Iris pigment epithelial cell (primary cell): ENCODE results near the gene OR4F6.
A peak's percentile ranks its signal among the peaks of the same experiment; 100 is the strongest.
"Not testable (repeated sequence)": the region's sequence is repeated elsewhere in the genome, so short reads cannot be mapped to it uniquely, and the experiment has no call there.

Experiments used
- DNase-seq: peaks from one replicate; pipeline ENCODE4 v3.0.0-alpha.2; 2011; ENCODE audit warnings: low read depth

The OR4F6 gene, protein sequence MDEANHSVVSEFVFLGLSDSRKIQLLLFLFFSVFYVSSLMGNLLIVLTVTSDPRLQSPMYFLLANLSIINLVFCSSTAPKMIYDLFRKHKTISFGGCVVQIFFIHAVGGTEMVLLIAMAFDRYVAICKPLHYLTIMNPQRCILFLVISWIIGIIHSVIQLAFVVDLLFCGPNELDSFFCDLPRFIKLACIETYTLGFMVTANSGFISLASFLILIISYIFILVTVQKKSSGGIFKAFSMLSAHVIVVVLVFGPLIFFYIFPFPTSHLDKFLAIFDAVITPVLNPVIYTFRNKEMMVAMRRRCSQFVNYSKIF

DNA sequence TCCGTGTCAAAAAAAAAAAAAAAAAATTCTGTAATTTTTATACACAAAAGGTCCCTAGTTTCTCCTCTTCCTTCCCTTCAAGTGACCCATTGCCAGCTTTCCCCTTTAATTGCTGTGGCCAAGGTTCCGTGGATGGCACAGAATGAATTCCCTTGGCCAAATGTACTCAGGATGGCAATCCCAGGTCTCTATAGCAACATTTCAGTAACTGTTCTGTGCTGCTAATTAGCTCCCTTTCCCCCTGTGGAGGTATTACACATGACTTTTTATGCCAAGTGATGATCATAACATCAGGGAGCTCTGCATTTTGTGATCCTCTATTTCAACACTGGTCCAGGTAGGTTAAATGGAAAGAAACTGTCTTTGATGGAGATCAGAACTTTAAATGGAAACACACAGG lies at the start of gene OR4F6:
Gene OR4F6, plus strand, starts transcription at position 301 of the 400 bp plus-strand sequence. CDS start 2,211 bp downstream, outside the sequence.
- DNase-seq = no peak

DNA sequence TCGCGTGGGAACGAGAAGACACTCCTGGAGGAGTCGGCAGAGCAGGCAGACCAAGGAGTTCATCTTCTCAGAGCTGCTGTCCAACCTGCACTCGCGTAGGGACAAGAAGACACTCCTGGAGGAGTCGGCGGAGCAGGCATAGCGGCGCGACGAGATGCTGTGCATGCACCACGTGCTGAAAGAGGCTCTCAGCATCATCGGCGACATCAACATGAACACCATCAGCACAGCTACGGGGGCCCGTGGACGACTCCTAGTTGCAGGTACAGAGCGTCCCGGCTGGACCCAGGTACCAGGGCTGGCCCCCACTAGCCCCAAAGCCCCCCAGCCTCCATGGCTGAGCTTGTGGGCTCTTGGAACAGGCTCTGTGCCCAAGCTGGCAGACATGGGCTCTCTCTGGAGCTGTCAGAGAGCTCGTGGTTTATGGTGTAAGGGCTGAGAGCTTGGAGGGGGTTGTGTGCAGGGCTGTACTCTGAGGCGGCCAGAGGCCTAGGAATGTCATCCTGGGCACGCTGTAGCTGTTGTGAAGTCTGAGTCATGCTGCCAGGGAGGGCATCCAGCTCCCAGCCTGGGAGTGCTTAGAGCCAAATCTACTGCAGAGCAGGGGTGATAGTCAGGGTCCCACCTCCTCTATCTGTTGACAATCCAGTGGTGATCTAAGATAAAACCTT lies 38.5 kb upstream of the OR4F6 start:
- DNase-seq = not testable (repeated sequence)

DNA sequence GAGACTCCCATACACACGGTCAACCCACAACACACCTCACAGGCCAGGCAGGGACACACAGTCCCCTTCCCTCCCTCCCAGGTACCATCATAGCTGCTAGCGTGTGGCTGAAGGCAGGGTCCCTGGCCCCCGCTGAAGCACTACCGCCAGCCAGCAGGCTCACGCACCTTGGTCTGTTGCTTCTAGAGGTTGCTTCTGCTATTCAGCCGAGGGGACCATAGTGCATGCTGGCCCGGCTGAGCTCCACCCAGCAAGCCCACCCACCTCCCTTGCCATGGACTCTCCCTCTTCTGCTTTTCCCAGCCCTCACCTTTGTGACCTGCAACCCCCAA lies 38.0 kb upstream of the OR4F6 start:
- DNase-seq = not testable (repeated sequence)

DNA sequence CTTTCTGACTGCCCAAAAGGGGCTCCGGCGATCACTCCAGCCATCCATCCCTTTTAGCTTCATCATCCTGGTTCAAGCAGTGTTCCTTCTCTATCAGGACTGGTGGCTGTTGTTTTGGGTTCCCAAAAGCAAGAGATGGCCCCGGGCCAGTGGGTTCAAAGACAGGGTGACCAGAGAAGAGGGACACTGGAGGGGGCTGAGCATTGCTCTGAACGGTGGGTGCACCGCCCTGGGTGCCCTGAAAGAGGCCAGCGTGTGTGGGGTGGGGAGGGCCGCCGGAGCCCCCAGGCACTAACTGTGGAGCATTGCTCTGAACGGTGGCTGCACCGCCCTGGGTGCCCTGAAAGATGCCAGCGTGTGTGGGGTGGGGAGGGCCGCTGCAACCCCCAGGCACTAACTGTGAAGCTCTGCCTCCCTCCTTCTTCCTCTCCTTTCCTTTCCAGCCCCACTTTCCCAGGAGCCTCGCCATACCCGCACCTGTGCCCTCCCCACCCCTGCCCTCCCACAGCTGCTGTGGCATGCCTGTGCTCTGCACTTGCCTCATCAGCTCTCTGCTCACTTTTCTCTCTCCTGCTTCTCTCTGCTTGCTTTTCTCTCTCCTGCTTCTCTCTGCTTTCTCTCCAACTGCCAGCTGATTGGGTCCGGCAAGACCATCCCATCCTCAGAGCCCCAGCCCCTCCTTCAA lies 37.4 kb upstream of the OR4F6 start:
- no peak for DNase-seq

DNA sequence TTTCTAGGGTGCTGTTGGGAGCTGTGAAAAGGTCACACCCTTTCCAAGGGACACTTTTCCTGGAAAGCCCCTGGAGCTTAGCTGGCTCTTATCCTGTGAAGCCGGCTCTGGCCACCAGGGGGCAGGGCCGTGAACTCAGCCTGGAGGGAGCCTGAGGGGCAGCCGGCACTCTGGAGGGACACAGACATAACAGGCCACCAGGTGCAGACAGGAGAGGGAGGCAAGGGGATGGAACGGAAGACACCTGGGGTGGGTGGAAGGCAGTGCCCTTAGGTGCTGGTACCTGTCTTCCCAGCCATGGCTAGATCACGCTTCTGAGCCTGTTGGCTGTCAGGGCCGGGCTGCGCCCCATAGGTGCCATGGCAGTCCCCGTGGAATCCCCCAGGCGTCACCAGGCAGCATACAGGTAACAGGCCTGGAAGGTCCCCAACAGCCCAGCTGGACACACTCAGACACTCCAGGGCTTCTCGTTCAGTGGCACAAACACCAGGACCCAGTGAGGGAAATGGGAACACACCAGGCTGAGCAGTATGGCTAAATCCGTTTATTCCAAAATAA lies 36.1 kb upstream of the OR4F6 start:
- DNase-seq = not testable (repeated sequence)

DNA sequence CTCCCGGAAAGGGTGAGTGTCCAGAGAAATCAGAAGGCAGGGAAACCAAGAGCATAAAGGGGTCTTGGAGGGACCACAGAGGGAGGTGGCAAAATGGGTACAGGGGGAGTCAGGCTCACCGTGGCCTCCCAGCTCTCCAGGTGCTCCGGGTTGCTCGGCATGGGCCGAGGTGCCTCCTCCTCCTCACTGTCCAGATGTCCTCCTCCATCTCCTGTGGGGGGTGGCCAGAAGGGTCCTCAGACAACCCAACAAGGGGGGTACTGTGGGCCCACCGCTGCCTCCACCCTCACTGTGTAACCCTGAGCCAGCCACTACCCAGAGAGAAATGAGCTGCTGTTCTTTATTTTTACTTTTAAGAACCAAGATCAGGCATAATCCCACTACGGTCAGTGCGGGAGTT lies 30.4 kb upstream of the OR4F6 start:
- no peak for DNase-seq

DNA sequence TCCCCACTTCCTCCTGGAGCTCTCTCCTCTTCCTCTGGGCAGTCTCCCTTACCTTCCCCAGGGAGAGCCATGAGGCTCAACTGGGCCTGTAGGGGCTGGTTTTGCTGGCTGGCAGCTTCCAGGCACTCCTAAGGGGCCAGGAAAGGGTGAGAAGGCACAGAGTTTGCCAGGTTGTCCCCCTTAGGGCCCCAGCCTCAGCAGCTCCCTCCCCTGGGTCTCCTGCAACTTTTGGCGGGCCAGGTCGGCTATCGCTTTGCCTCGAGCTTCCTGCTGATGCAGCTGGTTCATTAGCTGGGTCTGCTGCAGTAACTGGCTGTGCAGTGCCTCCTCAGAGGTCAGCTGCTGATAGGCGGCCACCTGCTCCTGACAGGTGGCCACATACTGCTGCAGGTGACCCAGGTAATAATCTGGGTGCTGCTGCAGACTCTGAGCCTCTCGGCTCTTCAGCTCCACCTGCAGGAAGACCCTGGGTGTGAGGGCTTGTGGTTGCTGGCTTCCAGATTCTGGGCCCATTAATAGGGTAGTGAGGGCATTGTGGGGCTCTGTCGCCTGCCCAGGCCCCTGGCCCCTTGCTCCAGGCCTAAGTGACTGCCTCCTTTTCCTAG lies 29.7 kb upstream of the OR4F6 start:
- DNase-seq = no peak

DNA sequence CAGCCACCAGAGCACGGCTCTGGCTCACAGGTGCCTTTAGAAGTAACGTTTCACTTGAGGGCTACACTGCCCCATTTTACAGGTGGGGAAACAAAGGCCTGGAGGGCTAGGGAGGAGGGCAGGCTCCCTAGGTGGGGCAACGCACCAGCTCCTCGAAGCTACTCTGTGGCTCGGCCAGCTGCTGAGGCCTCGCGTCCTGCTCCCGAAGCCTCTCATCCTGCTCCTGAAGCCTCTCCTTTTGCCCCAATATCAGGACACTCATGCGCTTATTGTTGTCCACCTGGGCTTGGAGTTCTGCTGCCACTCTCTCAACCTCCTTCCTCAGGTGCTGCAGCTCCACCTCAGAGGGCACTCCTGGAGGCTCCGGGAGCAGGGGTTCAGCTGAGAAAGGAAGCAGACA lies 28.2 kb upstream of the OR4F6 start:
- DNase-seq = no peak

DNA sequence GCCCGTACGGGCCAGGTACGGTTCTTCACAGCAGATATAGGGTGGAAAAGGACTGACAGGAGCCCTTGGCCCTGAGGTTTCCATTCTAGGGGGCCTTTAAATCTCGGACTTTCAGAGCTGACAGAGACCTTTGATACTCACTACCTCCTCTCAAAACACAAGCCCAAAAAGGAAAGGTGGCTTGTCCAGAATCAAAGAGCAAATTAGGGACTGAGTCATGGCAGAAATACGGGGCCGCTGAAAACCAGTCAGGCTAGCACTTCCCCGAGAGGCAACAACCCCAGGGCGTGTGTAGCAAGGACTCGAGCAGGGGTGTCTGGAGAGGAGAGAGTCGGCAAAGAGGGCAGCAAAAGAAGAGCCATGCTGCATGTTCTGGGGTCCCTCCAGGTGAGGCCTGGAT lies 24.7 kb upstream of the OR4F6 start:
- not testable (repeated sequence) for DNase-seq

DNA sequence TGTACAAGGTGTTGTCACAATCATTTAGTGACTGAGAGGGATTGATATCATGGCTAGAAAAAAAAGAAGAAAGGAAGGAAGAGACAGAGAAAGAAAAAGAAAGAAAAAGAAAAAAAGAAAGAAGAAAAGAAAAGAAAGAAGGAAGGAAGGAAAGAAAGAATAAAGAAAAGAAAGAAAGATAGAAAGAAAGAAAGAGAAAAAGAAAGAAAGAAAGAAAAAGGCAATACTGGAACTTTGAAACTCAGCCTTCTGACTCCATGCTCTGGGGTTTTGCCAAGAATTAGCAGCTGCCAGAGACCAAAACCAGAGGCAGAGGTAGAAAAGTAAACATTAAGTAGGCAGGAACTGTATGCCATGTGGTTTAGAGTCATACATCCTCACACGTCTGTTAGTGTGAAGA lies 23.1 kb upstream of the OR4F6 start:
- DNase-seq = peak; percentile 20

DNA sequence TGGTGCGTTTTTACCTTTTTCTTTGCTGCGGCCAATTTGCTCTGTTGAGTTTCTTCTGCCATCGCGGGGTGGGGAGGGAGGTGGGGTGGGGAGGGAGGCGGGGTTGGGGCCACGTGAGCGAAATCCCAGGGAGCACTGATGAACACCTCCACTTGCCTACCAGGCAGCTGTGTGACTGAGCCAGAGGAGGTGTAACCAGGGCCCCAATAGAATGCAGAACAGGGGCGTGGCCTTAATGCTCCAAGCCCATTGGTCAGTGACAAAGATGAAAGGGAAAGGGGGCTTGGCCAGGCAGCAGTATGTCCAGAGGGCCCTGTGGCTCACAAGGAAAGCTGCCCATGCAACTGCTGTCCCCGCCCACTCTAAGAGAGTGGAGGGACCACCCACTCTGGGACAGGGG lies 21.4 kb upstream of the OR4F6 start:
- DNase-seq = no peak

DNA sequence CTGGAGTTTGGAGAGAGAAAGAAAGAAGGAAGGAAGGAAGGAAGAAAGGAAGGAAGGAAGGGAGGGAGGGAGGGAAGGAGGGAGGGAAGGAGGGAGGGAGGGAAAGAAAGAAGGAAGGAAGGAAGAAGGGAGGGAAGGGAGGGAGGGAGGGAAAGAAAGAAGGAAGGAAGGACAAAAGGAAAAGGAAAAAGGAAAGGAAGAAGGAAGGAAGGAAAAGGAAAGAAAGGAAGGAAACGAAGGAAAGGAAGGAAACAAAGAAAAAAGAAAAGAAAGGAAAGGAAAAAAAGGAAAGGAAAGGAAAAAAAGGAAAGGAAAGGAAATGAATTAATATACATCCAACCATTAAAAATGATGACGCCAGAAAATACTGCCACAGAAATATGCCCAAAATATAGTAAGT lies 18.7 kb upstream of the OR4F6 start:
- no peak for DNase-seq

DNA sequence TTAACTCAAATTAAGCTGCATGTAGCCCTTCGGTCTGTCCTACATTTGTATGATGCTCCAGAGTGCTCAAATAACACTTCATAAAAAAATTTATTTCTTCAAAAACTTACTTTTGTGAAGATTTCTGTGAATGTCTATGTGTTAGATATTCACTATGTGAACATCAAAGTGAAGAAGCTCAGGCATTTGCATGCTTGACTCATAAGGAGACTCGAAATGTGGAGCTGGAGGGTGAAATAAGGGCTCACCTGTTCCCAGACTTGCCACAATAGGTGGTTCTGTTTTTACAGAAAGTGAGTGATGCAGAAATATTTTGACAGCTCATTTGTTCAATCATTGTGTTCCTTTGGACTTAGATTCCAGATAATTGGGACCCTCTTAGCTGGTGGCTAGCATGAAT lies 16.9 kb upstream of the OR4F6 start:
- not testable (repeated sequence) for DNase-seq

DNA sequence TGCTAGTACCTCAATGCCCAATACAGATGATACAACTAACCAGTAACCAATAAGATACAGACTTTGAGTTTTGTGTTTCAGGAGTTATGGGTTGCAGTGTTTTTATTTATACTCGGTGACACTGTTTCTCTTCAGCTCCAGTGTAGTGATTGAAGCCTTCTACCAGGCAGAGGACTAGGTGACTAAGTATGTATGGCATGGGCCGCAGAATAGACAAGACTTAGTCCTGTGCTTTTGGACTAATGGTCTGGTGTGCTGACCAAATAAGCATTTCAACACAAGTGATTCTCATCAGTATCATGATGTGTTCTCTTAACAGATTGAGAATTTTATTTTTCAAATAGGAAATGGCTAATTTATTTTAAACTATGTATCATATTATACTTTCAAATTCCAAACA lies 15.3 kb upstream of the OR4F6 start:
- not testable (repeated sequence) for DNase-seq

DNA sequence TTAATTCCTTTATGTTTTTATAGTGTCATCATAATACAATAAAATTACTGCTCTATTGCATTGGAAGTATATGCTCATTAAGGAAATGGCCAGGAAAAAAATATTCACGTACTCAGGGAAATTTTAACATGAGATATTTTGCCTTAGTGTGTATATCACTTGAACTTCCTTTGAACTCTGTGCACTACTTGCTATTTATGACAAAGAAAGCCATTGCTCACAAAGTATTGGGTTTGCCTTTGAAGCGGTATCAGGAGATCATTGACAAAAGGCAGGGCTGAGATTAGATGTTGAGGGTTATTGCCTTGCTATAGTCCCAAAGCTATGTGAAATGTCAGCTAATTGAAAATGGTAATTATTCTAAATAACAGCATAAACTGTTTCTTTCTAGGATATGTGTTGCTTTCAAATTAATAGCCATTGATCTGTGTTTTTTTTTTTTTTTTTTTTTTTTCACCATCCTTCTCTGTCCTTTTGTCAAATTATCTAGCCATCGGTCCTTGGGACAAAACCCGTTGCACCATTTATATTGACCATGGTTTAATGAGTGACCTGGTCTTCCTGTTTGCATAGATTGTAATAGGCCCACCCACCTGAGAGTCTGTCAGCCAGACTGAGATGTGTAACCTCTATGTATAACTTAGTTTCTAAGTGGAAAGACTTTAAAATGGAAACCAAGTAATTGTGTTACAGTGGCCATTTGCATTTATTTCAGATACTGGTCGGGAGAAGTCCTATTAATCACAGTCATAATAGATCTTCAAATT lies 14.6 kb upstream of the OR4F6 start:
- DNase-seq = not testable (repeated sequence)

DNA sequence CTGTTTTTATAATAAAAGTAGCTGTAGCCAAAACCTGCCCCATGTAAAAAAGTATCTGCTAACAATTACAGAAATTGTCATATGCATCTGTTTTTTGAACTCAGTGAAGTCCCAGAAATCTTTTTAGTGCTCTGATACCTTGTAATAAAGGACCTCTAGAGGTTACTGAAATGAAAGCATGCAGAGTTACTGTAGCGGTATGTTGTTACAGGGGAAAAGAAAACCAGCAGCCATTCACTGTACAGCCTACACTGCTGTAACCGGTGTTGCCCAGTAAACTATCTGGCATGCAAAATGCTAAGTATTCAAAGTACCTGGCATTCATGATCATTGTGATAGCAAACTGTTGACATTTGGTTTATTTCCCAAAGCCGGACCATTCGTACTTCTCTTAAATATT lies 12.6 kb upstream of the OR4F6 start:
- not testable (repeated sequence) for DNase-seq

DNA sequence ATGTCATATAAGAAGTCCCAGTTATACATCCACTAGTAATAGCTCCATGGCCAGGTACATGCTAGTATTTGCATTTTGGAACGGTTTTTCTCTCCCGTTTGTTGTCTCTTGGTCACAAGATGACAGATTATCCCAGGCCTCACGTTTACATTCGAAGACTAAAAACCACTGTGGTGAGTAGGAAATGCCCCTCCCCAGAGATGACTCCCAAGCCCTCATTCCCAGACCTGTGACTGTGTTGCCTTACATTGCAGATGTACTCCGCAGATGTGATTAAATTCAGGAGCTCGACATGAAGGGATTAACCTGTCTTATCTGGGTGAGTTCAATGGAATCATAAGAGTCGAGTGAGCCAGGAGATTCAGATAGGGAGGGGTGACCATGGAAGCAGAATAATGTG lies 9.3 kb upstream of the OR4F6 start:
- not testable (repeated sequence) for DNase-seq

DNA sequence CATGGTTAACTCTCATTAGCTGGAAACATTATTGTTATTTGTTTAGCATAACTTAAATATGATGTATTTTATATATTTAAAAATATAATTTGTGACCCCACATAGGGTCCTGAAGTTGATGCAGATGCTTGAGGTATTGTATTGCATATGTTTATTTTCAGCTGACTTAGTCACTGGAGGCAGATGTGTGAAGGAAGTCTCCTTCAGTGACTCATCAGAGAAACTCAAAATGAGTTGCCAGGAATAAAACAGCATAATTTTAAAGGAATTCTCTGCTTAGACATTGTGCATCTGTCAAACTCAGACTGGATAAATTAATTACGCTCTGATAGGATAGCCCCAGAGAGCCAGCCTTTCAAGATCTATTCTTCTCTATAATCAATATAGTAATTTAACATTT lies 7.9 kb upstream of the OR4F6 start:
- peak; percentile 77 for DNase-seq

DNA sequence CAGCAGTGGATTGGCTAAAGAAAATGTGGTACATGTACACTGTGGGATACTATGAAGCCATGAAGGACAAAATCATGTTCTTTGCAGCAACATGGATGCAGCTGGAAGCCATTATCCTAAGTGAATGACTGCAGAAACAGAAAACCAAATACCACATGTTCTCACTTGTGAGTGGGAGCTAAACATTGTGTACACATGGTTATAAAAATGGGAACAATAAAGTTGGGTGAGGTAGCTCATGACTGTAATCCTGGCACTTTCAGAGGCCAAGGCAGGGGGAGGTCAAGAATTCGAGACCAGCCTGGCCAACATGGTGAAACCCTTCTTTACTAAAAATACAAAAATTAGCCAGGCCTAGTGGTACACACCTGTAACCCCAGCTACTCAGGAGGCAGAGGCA lies 3.6 kb upstream of the OR4F6 start:
- no peak for DNase-seq

DNA sequence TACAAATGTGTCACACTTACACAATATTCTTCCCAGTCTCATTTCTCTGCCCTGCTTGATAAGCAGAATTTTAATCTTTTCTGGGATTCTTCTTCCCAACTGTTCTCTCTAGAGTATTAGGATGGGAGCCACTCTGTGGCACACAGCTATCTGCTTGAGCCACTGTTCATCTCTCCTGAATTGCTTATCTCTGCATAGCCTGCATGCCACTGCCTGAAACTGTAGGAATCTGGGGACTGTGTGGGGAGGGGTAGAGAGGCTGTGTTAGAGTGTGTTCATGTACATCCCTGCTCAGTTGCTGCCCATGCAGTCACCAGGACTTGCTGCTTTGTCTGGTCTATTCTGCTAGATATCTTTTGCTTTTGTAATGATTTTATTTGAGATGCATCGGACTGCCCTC lies 2.3 kb upstream of the OR4F6 start:
- DNase-seq = no peak

DNA sequence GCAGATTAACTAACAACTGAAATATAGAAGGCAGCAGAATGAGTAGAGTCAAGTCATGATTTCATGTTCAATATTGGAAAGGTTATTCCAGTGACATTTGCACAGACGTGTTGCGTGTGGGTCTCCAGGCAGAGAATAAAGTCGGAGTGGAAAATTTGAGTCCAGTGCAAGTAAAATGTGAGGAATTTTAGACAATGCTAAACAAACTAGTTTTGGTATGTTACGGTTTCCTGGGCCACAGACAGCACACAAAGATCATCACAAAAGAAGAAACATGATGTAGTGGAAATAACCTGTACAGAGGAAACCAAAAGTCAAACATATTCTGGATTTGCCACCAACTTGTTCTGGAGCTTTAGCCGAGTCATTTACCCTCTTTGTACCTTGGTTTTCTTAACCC lies 367 bp downstream of the OR4F6 start:
- peak; percentile 3 for DNase-seq

DNA sequence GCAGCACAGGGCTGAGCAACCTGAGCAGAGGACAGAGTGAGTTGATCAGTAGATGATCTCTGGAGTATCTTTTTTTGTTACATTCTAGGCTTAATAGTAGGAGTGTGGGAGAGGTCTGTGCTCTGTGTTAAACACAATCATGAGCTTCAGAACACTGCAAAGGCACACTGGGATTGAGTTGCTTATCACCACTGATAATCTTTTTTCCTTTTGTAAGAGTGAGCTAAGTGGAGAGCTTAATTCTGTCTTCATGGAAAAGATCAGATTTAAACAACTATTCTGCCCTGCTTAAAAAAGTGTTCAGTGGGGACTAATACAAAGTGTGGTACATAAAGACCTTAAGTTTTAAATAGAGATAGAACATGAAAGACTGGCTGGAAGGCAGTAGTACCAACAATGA lies 1.1 kb downstream of the OR4F6 start:
- no peak for DNase-seq
